ENCODE data around the gene BCL7C.
"Not testable (repeated sequence)": the region's sequence is repeated elsewhere in the genome, so short reads cannot be mapped to it uniquely, and the experiment has no call there.

BCL7C gene

GRCh38 chr16:30893744-30894539 is at the start of gene BCL7C:
Gene BCL7C (minus strand): TSS chr16:30894077. CDS start chr16:30893944, 133 bp downstream.
- DNase-seq = peak; percentile 93

DNA sequence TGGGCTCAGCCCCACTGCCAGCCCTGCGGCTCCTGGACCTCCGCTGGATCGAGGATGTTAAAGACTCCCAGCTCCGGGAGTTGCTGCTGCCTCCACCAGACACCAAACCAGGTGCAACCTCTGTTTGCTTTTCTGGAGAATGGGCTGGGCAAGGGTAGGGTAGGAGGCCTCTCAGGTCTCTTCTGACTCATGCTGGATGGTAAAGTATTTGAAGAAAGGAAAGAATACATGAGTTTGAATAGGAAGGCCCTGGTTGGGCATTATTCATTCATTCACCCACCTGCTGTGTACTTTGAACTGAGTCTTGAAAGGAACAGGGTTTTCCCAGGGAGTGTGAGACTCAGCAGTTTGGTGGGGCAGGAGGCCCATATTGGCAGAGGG is 48.5 kb upstream of the BCL7C start:
- DNase-seq = no peak

DNA sequence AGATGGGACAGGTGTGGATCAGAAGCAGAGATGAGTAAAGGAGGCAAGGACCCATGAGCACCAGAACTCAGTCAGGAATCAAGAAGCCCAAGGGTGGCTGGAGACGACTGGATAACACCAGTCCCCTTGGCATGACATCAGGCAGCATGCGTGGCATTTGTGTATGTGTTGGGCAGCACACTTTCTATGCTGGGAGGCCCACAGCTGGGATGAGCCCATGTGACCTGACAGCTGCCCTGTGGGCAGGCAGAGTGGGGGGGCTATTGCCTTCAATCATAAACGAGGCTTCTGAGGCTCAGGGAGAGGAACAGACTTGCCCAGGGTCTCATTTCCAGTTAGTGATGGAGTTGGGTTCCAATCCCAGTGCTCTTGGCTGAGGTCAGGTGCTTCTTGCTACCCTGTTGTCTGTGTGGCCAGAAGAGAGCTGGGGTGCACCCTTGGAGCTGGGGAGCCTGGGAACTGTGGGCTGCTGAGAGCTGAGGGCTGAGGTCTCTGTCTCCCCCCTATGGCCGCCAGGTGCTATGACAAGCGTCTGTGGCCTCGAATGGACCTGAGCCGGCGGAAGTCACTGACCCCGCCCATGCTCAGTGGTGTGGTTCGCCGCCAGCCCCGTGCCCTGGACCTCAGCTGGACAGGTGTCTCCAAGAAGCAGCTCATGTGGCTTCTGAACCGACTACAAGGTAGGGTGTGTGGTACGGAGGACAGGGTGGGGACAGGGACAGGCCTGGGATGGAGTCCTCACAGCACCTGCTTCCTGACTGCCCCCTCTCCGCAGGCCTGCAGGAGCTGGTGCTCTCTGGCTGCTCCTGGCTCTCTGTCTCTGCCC is 47.9 kb upstream of the BCL7C start:
- peak; percentile 91 for DNase-seq

- not testable (repeated sequence) for DNase-seq
Measured at GRCh38 chr16:30939571-30939970, 45.7 kb upstream of the BCL7C start.

DNA sequence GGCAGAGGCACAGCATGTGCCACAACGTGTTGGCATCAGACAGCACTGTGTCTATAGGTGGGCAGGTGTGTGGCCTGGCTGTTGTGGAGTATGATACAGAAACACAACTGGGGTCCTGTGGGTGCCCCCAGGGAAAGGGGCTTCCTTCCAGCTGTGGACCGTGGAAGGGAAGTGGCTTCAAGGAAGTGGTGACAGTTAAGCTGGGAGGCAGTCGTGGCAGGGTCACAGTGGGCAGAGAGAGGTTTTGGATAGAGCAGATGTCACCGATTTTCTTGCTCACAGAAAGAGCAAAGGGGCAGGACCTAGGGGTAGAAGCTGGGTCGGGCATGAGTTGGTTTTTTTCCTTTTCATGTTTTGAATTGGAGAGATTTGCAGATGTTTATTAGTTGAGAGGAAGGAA is 43.8 kb upstream of the BCL7C start:
- DNase-seq = no peak

GRCh38 chr16:30934827-30935557 is 41.1 kb upstream of the BCL7C start:
- peak; percentile 81 for DNase-seq

DNA sequence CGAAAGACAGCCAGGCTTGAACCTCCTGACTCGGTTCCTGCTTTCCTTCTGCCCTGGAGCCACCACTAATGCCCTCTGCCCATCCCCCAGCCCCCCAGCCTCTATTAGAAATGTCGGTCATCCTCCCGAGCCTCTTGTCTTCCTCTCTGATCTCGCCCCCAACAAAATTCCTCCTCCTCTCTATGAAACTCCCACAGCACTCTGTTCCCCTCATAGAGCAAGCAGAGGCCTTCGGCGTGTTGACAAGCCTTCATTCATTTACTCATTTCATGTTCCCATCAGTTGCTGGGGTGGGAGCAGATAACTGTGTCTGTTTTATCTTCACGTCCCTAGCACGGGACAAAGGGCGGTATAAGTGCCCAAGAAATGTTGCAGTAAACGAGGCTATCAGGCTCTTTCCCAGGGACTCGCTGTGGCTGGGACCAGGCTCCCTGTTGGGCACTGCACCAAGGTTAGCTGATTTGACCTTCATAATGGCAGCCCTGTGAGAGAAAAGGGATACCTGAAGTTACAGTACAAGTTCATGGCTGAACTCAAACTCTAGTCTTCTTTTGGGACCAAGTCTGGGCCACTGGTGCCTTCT is 37.3 kb upstream of the BCL7C start:
- DNase-seq = no peak

- no peak for DNase-seq
Measured at GRCh38 chr16:30930160-30930571, 36.3 kb upstream of the BCL7C start.

DNA sequence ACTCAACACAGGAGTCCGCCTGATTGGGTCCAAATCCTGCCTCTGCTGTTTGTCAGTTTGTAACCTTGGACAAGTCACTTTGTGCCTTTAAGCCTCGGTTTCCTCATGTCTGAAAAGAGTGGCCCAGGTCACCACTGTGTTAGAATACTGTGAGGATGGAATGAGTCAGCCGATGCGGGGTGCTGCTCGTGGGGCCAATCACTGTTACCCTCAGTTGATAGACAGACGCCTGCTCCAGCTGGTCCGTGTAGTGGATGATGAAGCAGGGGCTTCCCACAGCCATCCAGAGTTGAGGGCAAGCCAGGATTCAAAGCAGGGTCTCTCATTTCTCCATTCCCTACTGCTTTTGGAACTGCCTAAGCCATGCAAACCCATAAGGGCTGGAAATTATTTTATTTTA is 35.3 kb upstream of the BCL7C start:
- no peak for DNase-seq

- no peak for DNase-seq
Measured at GRCh38 chr16:30928390-30928789, 34.5 kb upstream of the BCL7C start.

- DNase-seq = peak; percentile 78
Measured at GRCh38 chr16:30927789-30928378, 34.0 kb upstream of the BCL7C start.

GRCh38 chr16:30926937-30927788 is 33.3 kb upstream of the BCL7C start:
- DNase-seq = no peak

DNA sequence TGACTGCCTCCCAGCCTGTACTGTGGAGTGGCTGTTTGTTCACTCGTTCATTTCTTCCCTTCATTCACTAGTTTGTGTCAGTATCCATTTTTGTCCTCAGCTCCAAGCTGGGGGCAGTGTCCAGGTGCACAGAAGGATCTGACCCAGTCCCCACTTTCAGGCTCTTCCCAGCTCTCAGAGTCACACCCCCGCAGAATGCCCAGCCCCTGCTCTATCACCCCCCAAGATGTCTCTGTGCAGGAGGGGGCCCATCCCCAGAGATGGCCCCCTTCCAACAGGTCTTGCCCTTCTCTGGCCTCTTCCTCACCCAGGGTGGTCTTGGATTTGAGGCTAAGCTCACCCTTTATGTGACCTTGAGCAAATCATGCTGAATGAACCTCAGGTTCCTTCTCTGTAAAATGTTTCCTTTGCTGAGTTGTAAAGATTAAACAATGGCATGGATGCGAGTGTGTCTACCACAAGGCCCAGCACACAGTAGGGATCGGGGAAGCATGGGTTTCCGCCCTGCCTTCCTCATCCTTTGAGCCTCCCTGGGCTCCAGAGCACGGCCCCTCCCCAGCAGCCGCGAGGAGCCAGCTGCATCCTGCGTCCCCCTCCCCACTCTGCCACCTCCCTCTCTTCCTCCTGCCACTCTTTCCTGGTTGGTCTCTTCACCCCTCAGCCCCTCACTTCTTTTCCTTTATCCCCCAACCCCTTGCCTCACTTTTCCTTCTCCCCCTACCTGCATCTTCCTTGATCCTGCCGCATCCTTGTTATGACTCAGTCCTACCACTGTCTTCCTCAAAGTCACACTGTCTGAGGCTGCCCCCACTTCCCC is 32.3 kb upstream of the BCL7C start:
- DNase-seq = no peak

- DNase-seq = no peak
Measured at GRCh38 chr16:30925632-30925987, 31.7 kb upstream of the BCL7C start.

GRCh38 chr16:30924913-30925631 is 31.2 kb upstream of the BCL7C start:
- no peak for DNase-seq

DNA sequence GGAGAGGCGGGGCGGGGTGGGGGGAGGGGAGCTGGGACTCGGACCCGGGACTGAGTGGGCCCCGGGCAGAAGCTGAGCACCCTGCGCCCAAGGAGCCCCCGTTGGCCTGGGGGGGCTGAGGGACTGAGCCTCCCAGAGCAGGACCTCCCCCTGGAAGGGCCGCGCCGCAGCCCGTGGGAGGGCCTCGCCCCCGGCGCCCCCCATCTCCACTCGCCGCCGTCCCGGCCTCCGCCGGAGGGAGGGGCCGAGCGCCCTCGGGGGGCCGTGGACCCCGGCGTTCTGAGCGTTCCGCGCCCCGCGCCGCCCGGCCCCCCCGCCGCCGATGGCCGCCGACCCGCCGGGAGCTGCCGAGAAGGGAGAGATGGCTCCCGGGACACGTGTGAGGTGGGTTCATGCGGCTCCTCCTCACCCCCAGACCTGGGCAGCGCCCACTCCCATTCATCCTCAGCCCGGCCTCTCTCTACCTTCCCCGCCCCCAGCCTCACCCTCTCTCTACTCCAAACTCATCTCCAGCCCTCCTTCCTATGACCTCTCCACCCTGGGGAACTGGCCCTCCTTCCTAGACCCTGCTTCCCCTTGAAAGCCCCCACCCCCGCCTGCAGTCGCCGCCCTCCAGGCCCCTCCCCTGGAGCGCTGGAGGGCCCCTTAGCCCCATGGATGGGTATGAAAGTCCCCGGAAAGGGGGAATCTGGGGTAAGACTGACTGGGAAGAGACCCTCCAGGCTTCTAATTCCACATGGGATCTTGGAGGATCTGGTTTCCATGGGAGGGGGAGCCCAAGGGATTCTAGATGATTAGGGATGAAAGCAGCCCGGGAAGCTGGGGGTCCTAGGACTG is 30.4 kb upstream of the BCL7C start:
- peak; percentile 20 for DNase-seq

DNA sequence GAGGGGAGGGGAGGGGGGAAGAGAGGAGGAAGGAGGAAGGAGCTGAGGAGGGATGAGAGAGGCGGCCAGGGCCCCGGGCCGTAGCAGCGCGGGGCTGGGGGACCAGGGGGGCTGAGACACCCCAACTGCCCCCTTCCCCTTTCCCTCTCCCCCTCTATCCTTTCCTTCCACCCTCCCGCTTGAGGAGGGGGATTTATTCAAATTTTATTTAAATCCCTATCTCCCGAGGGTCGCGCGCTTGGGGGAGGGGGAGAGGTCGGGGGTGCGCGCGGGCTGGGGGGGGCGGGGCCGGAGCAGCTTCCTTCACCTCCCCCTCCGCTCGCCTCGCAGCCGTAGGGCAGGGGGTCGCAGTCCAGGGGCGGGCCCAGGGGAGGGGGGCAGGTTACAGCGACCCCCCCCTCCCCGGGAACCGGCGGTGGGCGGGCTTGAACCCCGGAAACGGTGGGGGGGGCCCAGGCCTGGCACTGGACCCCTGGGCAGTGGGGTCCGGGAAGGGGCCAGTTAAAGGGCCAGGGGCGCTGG is 29.7 kb upstream of the BCL7C start, which contains the start of gene FBXL19:
Gene FBXL19 (plus strand): TSS at position 19 of the 522 bp plus-strand sequence. CDS start 2,183 bp downstream, outside the sequence.
- DNase-seq = no peak

DNA sequence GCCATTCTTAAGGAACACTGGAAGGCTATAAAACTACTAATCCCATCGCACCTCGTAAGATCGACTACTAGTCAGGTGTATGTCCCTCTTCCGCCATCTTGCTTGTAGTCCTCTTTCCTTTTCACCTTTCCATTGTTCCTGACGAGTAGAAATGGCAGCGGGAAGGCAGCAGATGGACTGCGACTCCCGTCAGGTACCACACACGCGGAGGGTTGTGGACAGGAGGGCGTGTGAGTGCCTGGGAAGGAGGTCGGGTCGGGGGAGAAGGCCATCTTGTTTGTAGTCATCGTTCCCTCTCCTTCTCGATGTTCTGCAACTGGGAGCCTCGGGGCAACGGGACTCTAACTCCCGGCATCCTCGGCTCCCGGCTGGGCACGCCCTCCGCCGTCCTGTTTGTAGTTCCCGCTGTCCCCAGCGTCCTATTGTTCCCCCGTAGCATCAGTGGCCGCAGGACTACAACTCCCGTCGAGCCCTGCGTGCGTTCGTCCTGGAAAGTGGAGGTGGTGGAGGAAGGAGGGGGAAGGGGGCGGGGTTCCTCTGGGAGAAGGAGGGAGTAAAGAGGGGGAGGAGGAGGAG is 29.2 kb upstream of the BCL7C start:
- DNase-seq = peak; percentile 100

All from hematopoietic multipotent progenitor cell treated with erythropoietin and hydrocortisone succinate and interleukin-3 and kit ligand, for 6 days (in vitro differentiated cells).